DMS114 treated with DMSO at 0.1 percent for 48 hours (cell line): Measurements from ENCODE around the gene FCMR.
"Not testable (repeated sequence)": the region's sequence is repeated elsewhere in the genome, so short reads cannot be mapped to it uniquely, and the experiment has no call there.

Experiments used
- DNase-seq: peaks from one replicate; lab custom pipeline; 2025; ENCODE audit not compliant: unreplicated experiment; lab: John Stamatoyannopoulos, UW

Gene FCMR

GRCh38 chr1:206882555-206882954 lies 39.2 kb downstream of the FCMR start:
- no peak for DNase-seq

GRCh38 chr1:206880314-206880713 lies 41.4 kb downstream of the FCMR start:
- no peak for DNase-seq

- DNase-seq, result no peak
Observed at GRCh38 chr1:206878456-206878855, 43.3 kb downstream of the FCMR start.

GRCh38 chr1:206875752-206876377 lies 45.9 kb downstream of the FCMR start:
- DNase-seq, result no peak

- no peak for DNase-seq
Observed at GRCh38 chr1:206873603-206874188, 48.0 kb downstream of the FCMR start.

- DNase-seq, result no peak
Observed at GRCh38 chr1:206872139-206872538, 49.6 kb downstream of the FCMR start.

GRCh38 chr1:206868264-206868663 lies 53.5 kb downstream of the FCMR start:
- DNase-seq, result no peak

GRCh38 chr1:206867716-206868115 lies 54.0 kb downstream of the FCMR start:
- no peak for DNase-seq

GRCh38 chr1:206867239-206867638 lies 54.5 kb downstream of the FCMR start:
- no peak for DNase-seq

- DNase-seq, result no peak
Observed at GRCh38 chr1:206866062-206866461, 55.7 kb downstream of the FCMR start.

GRCh38 chr1:206864939-206865671 lies 56.6 kb downstream of the FCMR start, which contains the start of gene IL20:
Gene IL20, plus strand, starts transcription at chr1:206865623. Its CDS starts 230 bp downstream, at chr1:206865853.
- DNase-seq, result no peak

GRCh38 chr1:206863266-206863665 lies 58.5 kb downstream of the FCMR start:
- DNase-seq, result no peak

GRCh38 chr1:206860165-206860564 lies 61.6 kb downstream of the FCMR start:
- no peak for DNase-seq

GRCh38 chr1:206859082-206859521 lies 62.6 kb downstream of the FCMR start:
- no peak for DNase-seq

GRCh38 chr1:206856674-206857464 lies 64.9 kb downstream of the FCMR start:
- no peak for DNase-seq

GRCh38 chr1:206855859-206856258 lies 65.9 kb downstream of the FCMR start:
- no peak for DNase-seq

- DNase-seq, result no peak
Observed at GRCh38 chr1:206854401-206855129, 67.2 kb downstream of the FCMR start.

- not testable (repeated sequence) for DNase-seq
Observed at GRCh38 chr1:206853696-206854095, 68.0 kb downstream of the FCMR start.
